CD4-positive, alpha-beta memory T cell (primary cell): ENCODE measurements around the gene CDKL1. TPM values are rescaled to one million over a fixed set of nuclear protein-coding genes. Genes with fewer than 3 reads are reported as not detected.
A peak's percentile ranks its signal among the peaks of the same experiment; 100 is the strongest.

Experiments
- CTCF ChIA-PET: fragments of 350-600 bp; sonication (Branson Sonifier 250); formaldehyde crosslinking; loops from one replicate; lab custom pipeline; 2021; ENCODE audit warnings: inconsistent platforms; ENCODE audit not compliant: partially characterized antibody; lab: Charles Lee
- POLR2A ChIA-PET: fragments of 350-600 bp; sonication (Branson Sonifier 250); formaldehyde crosslinking; loops from one replicate; lab custom pipeline; 2021; ENCODE audit not compliant: partially characterized antibody; lab: Charles Lee
- DNase-seq, 5 donors: peaks; one replicate each; pipeline versions ENCODE4 v3.0.0 to v3.0.0-alpha.2; 2020 to 2022; ENCODE audit warnings: mixed read lengths in 1 of 5
- H3K27ac ChIP-seq: one replicate; pipeline ENCODE4 v1.7.0; 2013; ENCODE audit warnings: low read depth, low read length
- H3K27me3 ChIP-seq: 2 replicates; pipeline ENCODE4 v1.7.0; 2013; ENCODE audit warnings: mild to moderate bottlenecking, low read length, moderate library complexity; ENCODE audit not compliant: insufficient read depth
- H3K36me3 ChIP-seq: 2 replicates; pipeline ENCODE4 v1.7.0; 2013; ENCODE audit warnings: mild to moderate bottlenecking, low read length, moderate library complexity; ENCODE audit not compliant: insufficient read depth
- H3K4me1 ChIP-seq: 2 replicates; pipeline ENCODE4 v1.7.0; 2013; ENCODE audit warnings: mild to moderate bottlenecking, low read length, moderate library complexity; ENCODE audit not compliant: insufficient read depth
- H3K4me3 ChIP-seq, 2 donors: one replicate each; pipeline ENCODE4 v1.7.0; 2013; ENCODE audit warnings: low read length in 2 of 2, mild to moderate bottlenecking in 1 of 2
- H3K9me3 ChIP-seq, 2 donors: one replicate each; pipeline ENCODE4 v1.7.0; 2013; ENCODE audit warnings: low read length in 2 of 2, control low read depth in 1 of 2; ENCODE audit not compliant: control insufficient read depth in 1 of 2
- H3K27ac Mint-ChIP-seq, 7 donors: one replicate each; pipeline ENCODE4 v1.8.0; 2020 to 2021; ENCODE audit warnings: mixed read lengths in 7 of 7, mild to moderate bottlenecking in 6 of 7, inconsistent platforms in 3 of 7, moderate library complexity in 3 of 7
- H3K27me3 Mint-ChIP-seq, 2 donors: one replicate each; pipeline ENCODE4 v1.8.0; 2020 to 2021; ENCODE audit warnings: mixed read lengths in 2 of 2
- H3K36me3 Mint-ChIP-seq, 2 donors: one replicate each; pipeline ENCODE4 v1.8.0; 2020 to 2021; ENCODE audit warnings: mixed read lengths in 2 of 2, inconsistent platforms in 1 of 2, mild to moderate bottlenecking in 1 of 2
- H3K4me1 Mint-ChIP-seq, 4 donors: one replicate each; pipeline ENCODE4 v1.8.0; 2020 to 2021; ENCODE audit warnings: mixed read lengths in 4 of 4, mild to moderate bottlenecking in 1 of 4
- H3K4me3 Mint-ChIP-seq, 8 donors: one replicate each; pipeline ENCODE4 v1.8.0; 2020 to 2021; ENCODE audit warnings: mixed read lengths in 8 of 8, mild to moderate bottlenecking in 7 of 8, moderate library complexity in 6 of 8, inconsistent platforms in 3 of 8
- H3K9me3 Mint-ChIP-seq, 8 donors: one replicate each; pipeline ENCODE4 v1.8.0; 2020 to 2021; ENCODE audit warnings: mixed read lengths in 8 of 8, mild to moderate bottlenecking in 5 of 8, inconsistent platforms in 3 of 8, moderate library complexity in 1 of 8
- intact Hi-C: fragments of 100-400 bp; cut with micrococcal nuclease; formaldehyde crosslinking; loops from one replicate; pipeline ENCODE4 v1.15.1; 2023
- polyA plus RNA-seq, 2 donors: library from polyadenylated mRNA; unstranded; fragments of 300-500 nt; fragmentation: Illumina TruSeq; gene quantifications; one replicate each; pipeline ENCODE4 v1.2.3, GENCODE V29; 2021
- total RNA-seq, 2 experiments: library from RNA; stranded (reverse); gene quantifications; one replicate each; pipeline ENCODE4 v1.2.3, GENCODE V29; 2021

CDKL1 gene
- total and polyA plus RNA-seq, 4 experiments from 2014 or later, result 1.6 to 12.0 (median 6.4) TPM

- H3K27me3 Mint-ChIP-seq, result no peaks in the 10 kb centered on the region
- H3K36me3 ChIP-seq, result no peaks in the 10 kb centered on the region
- H3K4me3 ChIP-seq, result no peak overlapping the region
- no peak overlapping the region for H3K4me3 Mint-ChIP-seq
- no peaks in the 10 kb centered on the region for H3K36me3 Mint-ChIP-seq
- H3K27me3 ChIP-seq, result no peaks in the 10 kb centered on the region
- POLR2A ChIA-PET, result no interaction called here
- CTCF ChIA-PET, result no interaction called here
- H3K4me1 Mint-ChIP-seq, result no peaks in the 10 kb centered on the region
- no peak overlapping the region for H3K27ac Mint-ChIP-seq
- no peaks in the 10 kb centered on the region for H3K9me3 ChIP-seq
- intact Hi-C loops, result no loop called here
- no peak overlapping the region for H3K27ac ChIP-seq
- H3K4me1 ChIP-seq, result no peaks in the 10 kb centered on the region
- no peak for DNase-seq
- peaks cover 0 to 1% (median 0%) of the 10 kb centered on the region in 8 donors for H3K9me3 Mint-ChIP-seq
Observed at GRCh38 chr14:50388256-50388931, 8.3 kb downstream of the CDKL1 start.

DNA sequence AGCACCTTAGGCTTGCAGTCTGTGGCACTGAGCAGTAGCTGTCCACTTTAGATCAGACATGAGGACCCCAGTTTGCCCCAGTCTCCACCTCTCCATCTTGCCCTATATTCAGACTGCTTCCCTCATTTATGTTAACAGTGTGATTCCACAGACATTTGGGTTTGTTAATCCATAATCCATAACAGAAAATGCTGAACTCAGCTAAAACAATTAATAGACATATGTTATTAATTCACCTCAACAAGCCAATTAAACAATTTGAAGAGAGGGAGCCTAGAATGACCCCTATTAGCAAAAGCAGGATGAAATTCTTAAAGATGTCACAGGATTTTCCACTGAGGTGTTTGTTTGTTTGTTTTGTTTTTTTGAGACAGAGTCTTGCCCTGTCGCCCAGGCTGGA lies 9.1 kb downstream of the CDKL1 start:
- Mint-ChIP-seq H3K27ac (no peak overlapping the region), H3K4me1 (no peaks in the 10 kb centered on the region), H3K4me3 (no peak overlapping the region), H3K9me3 (peaks cover 0 to 1% (median 0%) of the 10 kb centered on the region in 8 donors), H3K27me3 (no peaks in the 10 kb centered on the region), H3K36me3 (no peaks in the 10 kb centered on the region)
- intact Hi-C loops, result no loop called here
- Histone ChIP-seq H3K36me3 (no peaks in the 10 kb centered on the region), H3K27me3 (no peaks in the 10 kb centered on the region), H3K9me3 (no peaks in the 10 kb centered on the region), H3K27ac (no peak overlapping the region), H3K4me3 (no peak overlapping the region), H3K4me1 (no peaks in the 10 kb centered on the region)
- DNase-seq, result no peak
- CTCF ChIA-PET, result interaction anchor here (0.6 kb wide), 1 partner anchor 468 kb away, joined by 3 read pairs; no protein-coding TSS in a partner anchor
- POLR2A ChIA-PET, result no interaction called here

- ChIA-PET CTCF (no interaction called here), POLR2A (no interaction called here)
- H3K4me3 Mint-ChIP-seq, result no peak overlapping the region
- no peak overlapping the region for H3K27ac Mint-ChIP-seq
- no peaks in the 10 kb centered on the region for H3K9me3 Mint-ChIP-seq
- Histone ChIP-seq H3K27ac (no peak overlapping the region), H3K4me3 (no peak overlapping the region), H3K4me1 (no peaks in the 10 kb centered on the region), H3K36me3 (no peaks in the 10 kb centered on the region), H3K9me3 (no peaks in the 10 kb centered on the region), H3K27me3 (no peaks in the 10 kb centered on the region)
- intact Hi-C loops, result no loop called here
- H3K36me3 Mint-ChIP-seq, result no peaks in the 10 kb centered on the region
- H3K27me3 Mint-ChIP-seq, result no peaks in the 10 kb centered on the region
- no peak for DNase-seq
- H3K4me1 Mint-ChIP-seq, result no peaks in the 10 kb centered on the region
Observed at GRCh38 chr14:50383618-50384225, 13.0 kb downstream of the CDKL1 start.

DNA sequence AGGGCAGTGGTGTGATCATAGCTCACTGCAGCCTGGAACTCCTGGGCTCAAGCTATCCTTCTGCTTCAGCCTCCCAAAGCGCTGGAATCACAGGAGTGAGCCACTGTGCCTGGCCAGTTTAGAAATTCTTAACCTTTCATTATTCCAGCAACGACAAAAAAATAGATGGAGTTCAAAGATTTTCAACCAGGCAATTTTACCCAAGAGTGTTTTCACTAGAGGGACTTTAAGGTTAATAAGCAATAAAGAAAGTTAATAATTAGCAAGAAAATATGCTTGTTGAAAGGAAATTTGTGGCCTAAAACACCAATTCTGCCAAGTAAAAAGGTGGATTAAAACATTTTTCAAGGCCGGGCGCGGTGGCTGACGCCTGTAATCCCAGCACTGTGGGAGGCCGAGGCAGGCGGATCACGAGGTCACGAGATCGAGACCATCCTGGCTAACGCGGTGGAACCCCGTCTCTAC lies 14.8 kb downstream of the CDKL1 start:
- Histone ChIP-seq H3K36me3 (no peaks in the 10 kb centered on the region), H3K27me3 (no peaks in the 10 kb centered on the region), H3K4me1 (no peaks in the 10 kb centered on the region), H3K4me3 (no peak overlapping the region), H3K27ac (no peak overlapping the region), H3K9me3 (no peaks in the 10 kb centered on the region)
- Mint-ChIP-seq H3K9me3 (no peaks in the 10 kb centered on the region), H3K4me3 (no peak overlapping the region), H3K27me3 (no peaks in the 10 kb centered on the region), H3K36me3 (no peaks in the 10 kb centered on the region), H3K4me1 (no peaks in the 10 kb centered on the region), H3K27ac (peak overlapping the region in 1 of 7 donors; percentile 62)
- CTCF ChIA-PET, result no interaction called here
- POLR2A ChIA-PET, result no interaction called here
- intact Hi-C loops, result no loop called here
- no peak for DNase-seq

DNA sequence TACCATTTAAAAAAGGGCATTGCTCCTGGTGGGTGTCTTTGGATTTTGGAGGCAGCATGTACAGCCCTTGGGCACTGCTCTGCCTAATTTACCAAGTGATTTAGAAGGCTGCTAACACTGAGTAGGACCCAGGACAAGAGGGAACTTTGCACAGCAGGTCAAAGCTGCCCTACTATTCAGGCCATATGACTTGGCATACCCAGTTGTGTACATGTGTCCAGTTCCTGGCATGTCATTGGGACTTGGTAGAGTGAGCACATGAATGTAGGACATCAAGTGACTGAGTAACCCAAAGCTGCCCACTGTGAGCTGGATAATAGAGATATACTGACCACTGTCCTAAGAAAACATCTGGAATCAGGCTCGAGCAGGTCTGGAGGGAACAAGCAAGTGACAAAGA lies 15.7 kb downstream of the CDKL1 start:
- no peaks in the 10 kb centered on the region for H3K36me3 ChIP-seq
- Mint-ChIP-seq H3K4me3 (no peak overlapping the region), H3K9me3 (no peaks in the 10 kb centered on the region), H3K36me3 (no peaks in the 10 kb centered on the region), H3K27ac (no peak overlapping the region), H3K4me1 (no peaks in the 10 kb centered on the region), H3K27me3 (no peaks in the 10 kb centered on the region)
- intact Hi-C loops, result no loop called here
- ChIA-PET POLR2A (no interaction called here), CTCF (no interaction called here)
- no peaks in the 10 kb centered on the region for H3K27me3 ChIP-seq
- H3K4me1 ChIP-seq, result no peaks in the 10 kb centered on the region
- H3K4me3 ChIP-seq, result no peak overlapping the region
- no peak for DNase-seq
- H3K27ac ChIP-seq, result no peak overlapping the region
- H3K9me3 ChIP-seq, result no peaks in the 10 kb centered on the region

- no peaks in the 10 kb centered on the region for H3K27me3 ChIP-seq
- no peak overlapping the region for H3K27ac ChIP-seq
- H3K4me1 ChIP-seq, result no peaks in the 10 kb centered on the region
- H3K9me3 ChIP-seq, result no peaks in the 10 kb centered on the region
- H3K27me3 Mint-ChIP-seq, result no peaks in the 10 kb centered on the region
- CTCF ChIA-PET, result no interaction called here
- H3K36me3 Mint-ChIP-seq, result no peaks in the 10 kb centered on the region
- H3K27ac Mint-ChIP-seq, result no peak overlapping the region
- H3K9me3 Mint-ChIP-seq, result no peaks in the 10 kb centered on the region
- POLR2A ChIA-PET, result no interaction called here
- no peak for DNase-seq
- H3K4me1 Mint-ChIP-seq, result no peaks in the 10 kb centered on the region
- intact Hi-C loops, result no loop called here
- H3K4me3 Mint-ChIP-seq, result no peak overlapping the region
- H3K36me3 ChIP-seq, result no peaks in the 10 kb centered on the region
- H3K4me3 ChIP-seq, result no peak overlapping the region
Observed at GRCh38 chr14:50380455-50380854, 16.2 kb downstream of the CDKL1 start.

DNA sequence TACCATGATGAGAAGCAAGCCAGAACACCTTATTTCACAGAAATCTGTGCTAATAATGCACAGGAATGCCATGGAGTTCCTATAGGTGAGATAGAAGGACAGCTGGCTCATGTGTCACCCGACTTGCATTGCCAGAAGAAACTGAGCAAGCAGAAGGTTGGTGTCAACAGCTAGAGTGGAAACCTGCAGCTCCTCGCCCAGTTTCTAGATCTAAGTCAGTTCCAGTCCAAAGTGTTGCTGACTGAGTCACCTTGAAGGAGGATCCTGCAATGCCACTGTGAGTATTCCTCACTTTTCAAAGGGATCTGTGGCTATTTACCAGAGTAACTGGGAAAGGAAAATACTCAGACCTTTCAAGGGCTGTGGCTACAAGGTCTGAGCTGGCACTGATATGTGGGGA lies 17.1 kb downstream of the CDKL1 start:
- no peaks in the 10 kb centered on the region for H3K27me3 Mint-ChIP-seq
- intact Hi-C loops, result no loop called here
- Histone ChIP-seq H3K27me3 (no peaks in the 10 kb centered on the region), H3K4me1 (no peaks in the 10 kb centered on the region), H3K36me3 (no peaks in the 10 kb centered on the region), H3K4me3 (no peak overlapping the region), H3K27ac (no peak overlapping the region), H3K9me3 (no peaks in the 10 kb centered on the region)
- H3K27ac Mint-ChIP-seq, result no peak overlapping the region
- no peaks in the 10 kb centered on the region for H3K9me3 Mint-ChIP-seq
- CTCF ChIA-PET, result no interaction called here
- no peaks in the 10 kb centered on the region for H3K4me1 Mint-ChIP-seq
- H3K4me3 Mint-ChIP-seq, result no peak overlapping the region
- POLR2A ChIA-PET, result no interaction called here
- no peaks in the 10 kb centered on the region for H3K36me3 Mint-ChIP-seq
- DNase-seq, result no peak
